IMR-90 (cell line): Measurements from ENCODE around the gene BET1. TPM values are rescaled to one million over a fixed set of nuclear protein-coding genes. Genes with fewer than 3 reads are reported as not detected.

Experiments used
- ATAC-seq: fragments of 200-7000 bp; cut with Tn5 transposase; 2 replicates; pipeline ENCODE4 v1.9.1; 2020; ENCODE audit warnings: low read depth, mild to moderate bottlenecking, moderate library complexity
- BruUV-seq: library from RNA; stranded (reverse); fragments of 400-500 nt; replicated peaks from 2 replicates; lab custom pipeline; 2021; lab: Mats Ljungman, UMichigan
- CTCF ChIA-PET: fragments of 300-600 bp; formaldehyde crosslinking; extraction: SDS; loops from one replicate; lab custom pipeline; 2021; ENCODE audit warnings: antibody characterized with exemption; lab: Yijun Ruan, JAX
- POLR2A ChIA-PET: fragments of 300-600 bp; sonication (Branson Sonifier 250); formaldehyde crosslinking; loops from one replicate; lab custom pipeline; 2022; ENCODE audit warnings: antibody characterized with exemption; ENCODE audit not compliant: unreplicated experiment; lab: Charles Lee
- DNase-seq: peaks from one replicate; pipeline ENCODE4 v3.0.0; 2013
- H2AFZ ChIP-seq: replicated peaks from 2 replicates; pipeline ENCODE3; 2013; ENCODE audit warnings: low read length, mild to moderate bottlenecking; ENCODE audit not compliant: poor library complexity
- H2AK5ac ChIP-seq: 2 replicates; pipeline ENCODE4 v1.6.1; 2013; ENCODE audit warnings: low read depth, low read length, inconsistent platforms
- H2AK9ac ChIP-seq: replicated peaks from 2 replicates; pipeline ENCODE3; 2013; ENCODE audit warnings: mild to moderate bottlenecking, low read depth, low read length, moderate library complexity; ENCODE audit not compliant: poor library complexity
- H2BK120ac ChIP-seq: 2 replicates; pipeline ENCODE4 v1.6.1; 2013; ENCODE audit warnings: low read depth, low read length, inconsistent platforms
- H2BK15ac ChIP-seq: 3 replicates; pipeline ENCODE4 v1.6.1; 2013; ENCODE audit warnings: low read depth, low read length, inconsistent platforms
- H2BK20ac ChIP-seq: 2 replicates; pipeline ENCODE4 v1.6.1; 2013; ENCODE audit warnings: low read depth, mild to moderate bottlenecking, inconsistent platforms, low read length, moderate library complexity
- H2BK5ac ChIP-seq: 2 replicates; pipeline ENCODE4 v1.6.1; 2013; ENCODE audit warnings: mild to moderate bottlenecking, low read depth, low read length, inconsistent platforms; ENCODE audit not compliant: poor library complexity, severe bottlenecking
- H3K14ac ChIP-seq: replicated peaks from 2 replicates; pipeline ENCODE4 v1.6.1; 2013; ENCODE audit warnings: low read depth, low read length, inconsistent platforms
- H3K18ac ChIP-seq: 2 replicates; pipeline ENCODE4 v1.6.1; 2013; ENCODE audit warnings: low read depth, low read length, control low read depth
- H3K23ac ChIP-seq: 2 replicates; pipeline ENCODE4 v1.6.1; 2013; ENCODE audit warnings: low read depth, low read length, inconsistent platforms
- H3K27ac ChIP-seq: 2 replicates; pipeline ENCODE4 v1.5.1; 2013; ENCODE audit warnings: mild to moderate bottlenecking, control low read depth, low read length; ENCODE audit not compliant: insufficient read depth
- H3K27me3 ChIP-seq: 2 replicates; pipeline ENCODE4 v1.6.1; 2013; ENCODE audit warnings: low read length; ENCODE audit not compliant: control insufficient read depth, insufficient read depth
- H3K36me3 ChIP-seq: 2 replicates; pipeline ENCODE4 v1.6.1; 2013; ENCODE audit warnings: low read length, mixed read lengths; ENCODE audit not compliant: control insufficient read depth, insufficient read depth
- H3K4ac ChIP-seq: 2 replicates; pipeline ENCODE4 v1.6.1; 2013; ENCODE audit warnings: low read depth, low read length, inconsistent platforms
- H3K4me1 ChIP-seq: 2 replicates; pipeline ENCODE4 v1.6.1; 2013; ENCODE audit warnings: low read length, mixed read lengths; ENCODE audit not compliant: control insufficient read depth, insufficient read depth
- H3K4me2 ChIP-seq: 2 replicates; pipeline ENCODE4 v1.6.1; 2013; ENCODE audit warnings: low read depth, mild to moderate bottlenecking, control low read depth, low read length, moderate library complexity
- H3K4me3 ChIP-seq: 2 replicates; pipeline ENCODE4 v1.5.1; 2013; ENCODE audit warnings: low read depth, mild to moderate bottlenecking, control low read depth, low read length, moderate library complexity; ENCODE audit not compliant: insufficient read depth
- H3K56ac ChIP-seq: 2 replicates; pipeline ENCODE4 v1.6.1; 2013; ENCODE audit warnings: low read length, inconsistent platforms; ENCODE audit not compliant: insufficient read depth; ENCODE audit errors: extremely low read depth
- H3K79me1 ChIP-seq, 2 experiments: 2 replicates each; pipeline ENCODE4 v1.6.1; 2013; ENCODE audit warnings: low read length in 2 of 2, inconsistent platforms in 1 of 2, low read depth in 1 of 2
- H3K9ac ChIP-seq: 2 replicates; pipeline ENCODE4 v1.6.1; 2013; ENCODE audit warnings: low read depth, low read length, control low read depth
- H3K9me1 ChIP-seq: 2 replicates; pipeline ENCODE4 v1.6.1; 2013; ENCODE audit warnings: low read length, inconsistent platforms; ENCODE audit not compliant: insufficient read depth
- H3K9me3 ChIP-seq: 2 replicates; pipeline ENCODE4 v1.6.1; 2013; ENCODE audit warnings: low read length; ENCODE audit not compliant: control insufficient read depth, insufficient read depth
- H4K20me1 ChIP-seq: 2 replicates; pipeline ENCODE4 v1.6.1; 2013; ENCODE audit warnings: low read length, inconsistent platforms; ENCODE audit not compliant: insufficient read depth
- H4K5ac ChIP-seq: 2 replicates; pipeline ENCODE4 v1.6.1; 2013; ENCODE audit warnings: mild to moderate bottlenecking, low read depth, low read length, control low read depth
- H4K8ac ChIP-seq, 2 experiments: 2 replicates each; pipeline ENCODE4 v1.6.1; 2013; ENCODE audit warnings: low read depth in 2 of 2, low read length in 2 of 2, control low read depth in 1 of 2, inconsistent platforms in 1 of 2
- H4K91ac ChIP-seq: 2 replicates; pipeline ENCODE4 v1.6.1; 2013; ENCODE audit warnings: low read depth, low read length, inconsistent platforms; ENCODE audit not compliant: insufficient read depth
- BHLHE40 ChIP-seq: fragments of 150-350 bp; IDR thresholded peaks from 2 replicates; pipeline ENCODE4 v1.6.1; 2016; ENCODE audit warnings: mild to moderate bottlenecking, low read depth, low read length
- CEBPB ChIP-seq: IDR thresholded peaks from 2 replicates; pipeline ENCODE4 v1.6.1; 2012; ENCODE audit warnings: low read depth, low read length, improper control_type of control experiment
- FOS ChIP-seq: fragments of 150-350 bp; IDR thresholded peaks from 2 replicates; pipeline ENCODE4 v1.6.1; 2016; ENCODE audit warnings: low read depth, low read length
- MAFK ChIP-seq: IDR thresholded peaks from 2 replicates; pipeline ENCODE4 v1.6.1; 2012; ENCODE audit warnings: low read depth, low read length, improper control_type of control experiment
- WGBS, 2 experiments: methylation state at CpG; one replicate each; pipeline versions ENCODE4 v1.1.5 to v1.1.7; 2013; ENCODE audit warnings: missing lambda C conversion rate in 2 of 2; ENCODE audit not compliant: insufficient read length in 1 of 2; ENCODE audit errors: extremely low coverage in 2 of 2; 5-methylcytosine and 5-hydroxymethylcytosine counted together
- dilution Hi-C: fragments of 300-500 bp; cut with HindIII; formaldehyde crosslinking; loops from one replicate; pipeline ENCODE4 v1.14.3; 2018; ENCODE audit warnings: low sequenced_read_pairs; ENCODE audit not compliant: unreplicated experiment
- in situ Hi-C: fragments of 300-500 bp; cut with MboI; formaldehyde crosslinking; loops from 3 replicates; pipeline ENCODE4 v1.14.3; 2019; ENCODE audit warnings: low sequenced_read_pairs, inconsistent platforms, mixed read lengths
- intact Hi-C: fragments of 100-400 bp; cut with micrococcal nuclease; formaldehyde crosslinking; loops from 2 replicates; pipeline ENCODE4 v1.10.0; 2022
- polyA plus RNA-seq, 3 experiments: library from polyadenylated mRNA; depleted of rRNA; stranded (reverse); fragments of >200 nt; gene quantifications; 2 replicates each; pipeline ENCODE4 v1.2.3, GENCODE V29; 2012; ENCODE audit warnings: low replicate concordance in 1 of 3
- total RNA-seq: library from RNA; depleted of rRNA; stranded (reverse); fragments of >200 nt; gene quantifications from 2 replicates; pipeline ENCODE4 v1.2.3, GENCODE V29; 2012

The BET1 gene
- total and polyA plus RNA-seq, 2 of the 4 experiments (the other 2 are of a cell fraction) = 9.9 to 33.2 TPM

DNA sequence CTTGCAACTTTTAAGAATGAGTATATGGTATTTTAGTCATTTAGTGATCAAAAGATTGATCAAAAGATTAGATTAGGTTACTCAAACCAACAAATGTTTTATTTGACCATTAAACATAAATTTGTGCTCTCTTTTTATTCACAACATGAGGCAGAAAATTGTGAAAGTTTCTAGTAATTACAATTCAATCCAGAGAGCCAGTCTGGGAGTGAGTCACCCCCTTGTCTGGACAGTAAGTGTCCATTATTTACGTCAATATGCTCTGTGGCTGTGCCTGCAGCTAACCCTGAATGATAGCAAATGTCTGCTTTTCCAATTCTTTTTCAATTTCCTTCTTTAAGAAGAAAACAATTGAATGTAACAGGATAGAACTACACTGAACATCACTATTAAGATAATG, 54.7 kb downstream of the BET1 start:
- Histone ChIP-seq H3K36me3 (no peaks in the 10 kb centered on the region), H3K9me1 (no peaks in the 10 kb centered on the region), H3K14ac (no peak overlapping the region), H3K4me2 (peak overlapping the region; percentile 46; the same call in 1 of the 2 replicates), H2BK120ac (peak overlapping the region; percentile 91; the same call in 1 of the 2 replicates), H4K8ac (peak overlapping the region in 1 of 2 experiments; percentile 86; a peak in 1 of 4 replicates), H3K79me1 (no peaks in the 10 kb centered on the region), H3K4ac (peak overlapping the region; percentile 81; the same call in 1 of the 2 replicates), H3K27me3 (no peaks in the 10 kb centered on the region), H3K18ac (peak overlapping the region; percentile 83; the same call in 1 of the 2 replicates), H2BK20ac (peak overlapping the region; percentile 88; the same call in 1 of the 2 replicates), H3K4me1 (peaks cover 15% of the 10 kb centered on the region), H3K27ac (no peak overlapping the region), H3K23ac (no peak overlapping the region), H3K9me3 (no peaks in the 10 kb centered on the region), H4K5ac (peak overlapping the region; percentile 74; the same call in 1 of the 2 replicates), H3K4me3 (no peak overlapping the region), H4K20me1 (no peaks in the 10 kb centered on the region), H2AFZ (no peak overlapping the region), H2AK5ac (no peak overlapping the region), H4K91ac (peak overlapping the region; percentile 67; the same call in 1 of the 2 replicates), H3K56ac (peak overlapping the region; percentile 54; the same call in 1 of the 2 replicates), H2BK5ac (peak overlapping the region; percentile 99), H2BK15ac (no peak overlapping the region; the same call in 2 of the 3 replicates), H3K9ac (no peak overlapping the region), H2AK9ac (no peak overlapping the region)
- no TSS peak for BruUV-seq
- TF ChIP-seq FOS (peak; percentile 95), MAFK (no peak), BHLHE40 (peak; percentile 37; the same call in 1 of the 2 replicates), CEBPB (peak; percentile 80)
- in situ Hi-C loops = no loop called here
- WGBS, 2 experiments = no CpG with 5 or more reads among the region's 1 CpG
- intact Hi-C loops = no loop called here
- dilution Hi-C loops = no loop called here
- ChIA-PET CTCF (interaction anchor here (0.6 kb wide), 1 partner anchor 1420 kb away, joined by 3 read pairs; no protein-coding TSS in a partner anchor), POLR2A (no interaction called here)
- ATAC-seq = peak; percentile 76
- peak; percentile 90 for DNase-seq
